ENCODE data around the gene EXOC6.

DNA sequence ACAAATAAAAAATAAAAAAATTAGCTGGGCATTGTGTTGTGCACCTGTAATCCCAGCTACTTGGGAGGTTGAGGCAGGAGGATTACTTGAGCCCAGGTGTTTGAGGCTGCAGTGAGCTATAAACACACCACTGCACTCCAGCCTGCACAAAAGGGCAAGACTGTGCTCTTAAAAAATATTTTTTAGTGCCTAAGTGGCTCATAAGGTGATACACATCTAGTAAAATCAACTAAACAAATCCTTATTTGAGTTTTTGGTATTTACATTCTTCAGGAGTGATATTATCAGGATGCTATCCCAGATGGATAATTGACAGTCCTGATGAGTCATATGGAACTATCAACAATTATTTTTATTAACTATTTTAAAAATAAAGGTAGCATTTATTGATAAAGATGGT, 93.9 kb downstream of the EXOC6 start:
- no peak for TF ChIP-seq GABPA (IDR thresholded peaks at IDR 0.05; ENCODE audit: low read depth)
- TF ChIP-seq, protein P1, sequence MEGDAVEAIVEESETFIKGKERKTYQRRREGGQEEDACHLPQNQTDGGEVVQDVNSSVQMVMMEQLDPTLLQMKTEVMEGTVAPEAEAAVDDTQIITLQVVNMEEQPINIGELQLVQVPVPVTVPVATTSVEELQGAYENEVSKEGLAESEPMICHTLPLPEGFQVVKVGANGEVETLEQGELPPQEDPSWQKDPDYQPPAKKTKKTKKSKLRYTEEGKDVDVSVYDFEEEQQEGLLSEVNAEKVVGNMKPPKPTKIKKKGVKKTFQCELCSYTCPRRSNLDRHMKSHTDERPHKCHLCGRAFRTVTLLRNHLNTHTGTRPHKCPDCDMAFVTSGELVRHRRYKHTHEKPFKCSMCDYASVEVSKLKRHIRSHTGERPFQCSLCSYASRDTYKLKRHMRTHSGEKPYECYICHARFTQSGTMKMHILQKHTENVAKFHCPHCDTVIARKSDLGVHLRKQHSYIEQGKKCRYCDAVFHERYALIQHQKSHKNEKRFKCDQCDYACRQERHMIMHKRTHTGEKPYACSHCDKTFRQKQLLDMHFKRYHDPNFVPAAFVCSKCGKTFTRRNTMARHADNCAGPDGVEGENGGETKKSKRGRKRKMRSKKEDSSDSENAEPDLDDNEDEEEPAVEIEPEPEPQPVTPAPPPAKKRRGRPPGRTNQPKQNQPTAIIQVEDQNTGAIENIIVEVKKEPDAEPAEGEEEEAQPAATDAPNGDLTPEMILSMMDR (IDR thresholded peaks at IDR 0.05; ENCODE audit: insufficient read depth, low read length): no peak

All from HL-60 (cell line).